ENCODE measurements around the gene MAPKAPK3. TPM values are rescaled to one million over a fixed set of nuclear protein-coding genes. Genes with fewer than 3 reads are reported as not detected.

MAPKAPK3 gene
- total and polyA plus RNA-seq, 2 of the 8 experiments (the other 6 are each of a cell fraction or from before 2014, with no cell fraction given): 65.4 to 99.8 TPM

- Histone ChIP-seq H3K23ac (ENCODE audit: insufficient read length) (no peak overlapping the region), H3K36me3 (ENCODE audit: control insufficient read depth in 2 of 4, insufficient read depth in 4 of 4, low read length in 3 of 4) (no peaks in the 10 kb centered on the region; a peak in 1 of 8 replicates), H4K5ac (ENCODE audit: insufficient read length, low read depth, low read length) (no peak overlapping the region), H4K8ac (ENCODE audit: extremely low read depth, insufficient read depth, low read length) (no peak overlapping the region), H3K4me2 (ENCODE audit: insufficient read depth in 1 of 2, low read depth in 2 of 2, low read length in 2 of 2) (no peak overlapping the region), H2BK5ac (ENCODE audit: low read depth, low read length) (no peak overlapping the region), H3K4me1 (replicated peaks in 1 of 4; ENCODE audit: control insufficient read depth in 3 of 4, insufficient read depth in 4 of 4, low read length in 3 of 4) (no peaks in the 10 kb centered on the region), H2BK12ac (ENCODE audit: low read depth, low read length) (no peak overlapping the region), H3K18ac (ENCODE audit: extremely low read depth, low read length) (no peak overlapping the region), H3K56ac (replicated peaks; ENCODE audit: insufficient read length, low read depth, low read length) (no peak overlapping the region), H3K79me1 (ENCODE audit: low read depth, low read length) (no peaks in the 10 kb centered on the region), H2BK15ac (ENCODE audit: low read length) (no peak overlapping the region), H2BK120ac (replicated peaks; ENCODE audit: low read depth, low read length) (no peak overlapping the region), H3K14ac (ENCODE audit: insufficient read length) (no peak overlapping the region), H2AK5ac (ENCODE audit: low read depth, low read length) (no peak overlapping the region), H3K9me3 (ENCODE audit: insufficient read depth in 2 of 2, low read depth in 1 of 2, low read length in 1 of 2) (no peaks in the 10 kb centered on the region), H3K27ac (ENCODE audit: low read depth, low read length) (no peak overlapping the region), H2BK20ac (ENCODE audit: low read length) (no peak overlapping the region), H3K4ac (replicated peaks; ENCODE audit: insufficient read length, low read depth, low read length) (no peak overlapping the region), H3K27me3 (replicated peaks in 1 of 4; ENCODE audit: control insufficient read depth in 3 of 4, extremely low read depth in 1 of 4, insufficient read depth in 3 of 4, low read length in 3 of 4) (no peaks in the 10 kb centered on the region), H2AFZ (ENCODE audit: low read length) (no peak overlapping the region), H3K9ac (replicated peaks in 1 of 4; ENCODE audit: extremely low read depth in 1 of 4, low read depth in 3 of 4, low read length in 3 of 4) (no peak overlapping the region), H3K4me3 (ENCODE audit: extremely low read depth in 1 of 4, insufficient read depth in 2 of 4, low read depth in 3 of 4, low read length in 4 of 4) (no peak overlapping the region), H4K91ac (replicated peaks; ENCODE audit: insufficient read length, low read length) (no peak overlapping the region), H3K79me2 (ENCODE audit: control insufficient read depth in 1 of 2, insufficient read depth in 2 of 2, low read length in 2 of 2) (no peaks in the 10 kb centered on the region), H3K23me2 (ENCODE audit: low read depth, low read length) (no peaks in the 10 kb centered on the region), H4K20me1 (replicated peaks in 1 of 2; ENCODE audit: control insufficient read depth in 1 of 2, insufficient read depth in 2 of 2, low read length in 2 of 2) (no peaks in the 10 kb centered on the region)
- no peak for DNase-seq (ENCODE audit: low read depth in 1 of 2, low spot score in 2 of 2)
- no peak for FAIRE-seq
- TF ChIP-seq RFX5 (IDR thresholded peaks at IDR 0.05; ENCODE audit: borderline replicate concordance, low read depth, low read length) (no peak), SIN3A (conservative IDR thresholded peaks at IDR 0.05 in 1 of 2, IDR thresholded peaks at IDR 0.05 in 1 of 2; ENCODE audit: low read depth in 1 of 2, low read length in 2 of 2) (no peak), SP1 (IDR thresholded peaks at IDR 0.05; ENCODE audit: low read depth, low read length) (no peak)
- WGBS, 2 experiments (ENCODE audit: extremely low coverage in 1 of 2, insufficient coverage in 1 of 2, insufficient read length in 1 of 2, insufficient replicate concordance in 2 of 2, low coverage in 1 of 2, low lambda C conversion rate in 2 of 2, missing lambda C conversion rate in 1 of 2): 96% methylated on average over 2 of the region's 2 CpGs; no CpG with 5 or more reads in 1 of the 2 experiments
- CTCF ChIA-PET (ENCODE audit: partially characterized antibody): interaction anchor here (1.1 to 46.5 kb wide), 5 partner anchors 8 to 812 kb away, joined by 3 to 863 read pairs (median 70); partner anchors contain the start of genes C3orf18, CISH, HEMK1 and MAPKAPK3
- POLR2A ChIA-PET (ENCODE audit: partially characterized antibody): interaction anchor here (0.6 to 1.7 kb wide), 3 partner anchors 10 to 16 kb away, joined by 3 to 8 read pairs (median 4); no protein-coding TSS in a partner anchor
Measured at GRCh38 chr3:50577348-50577747, 39.6 kb upstream of the MAPKAPK3 start.
